ENCODE measurements around the gene ATF6B. TPM values are rescaled to one million over a fixed set of nuclear protein-coding genes. Genes with fewer than 3 reads are reported as not detected.
A peak's percentile ranks its signal among the peaks of the same experiment; 100 is the strongest.

The ATF6B gene
- total RNA-seq (2014; rRNA removed; shearing (Covaris generic)), result 21.7 and 24.9 TPM in 2 replicates
- polyA plus RNA-seq (2016; fragmentation: Nextera tagmentation; extraction: Ambion mirVana), result 25.9 and 26.1 TPM in 2 replicates
- long read RNA-seq, transcript ATF6B-216 (8 exons, 1,176 nt), result major isoform, 5 of 7 reads
- long read RNA-seq, partial matches to known transcripts, result 2 of 7 reads
- long read RNA-seq, other reads (novel, unspliced or antisense), result 0 of 7 reads

DNA sequence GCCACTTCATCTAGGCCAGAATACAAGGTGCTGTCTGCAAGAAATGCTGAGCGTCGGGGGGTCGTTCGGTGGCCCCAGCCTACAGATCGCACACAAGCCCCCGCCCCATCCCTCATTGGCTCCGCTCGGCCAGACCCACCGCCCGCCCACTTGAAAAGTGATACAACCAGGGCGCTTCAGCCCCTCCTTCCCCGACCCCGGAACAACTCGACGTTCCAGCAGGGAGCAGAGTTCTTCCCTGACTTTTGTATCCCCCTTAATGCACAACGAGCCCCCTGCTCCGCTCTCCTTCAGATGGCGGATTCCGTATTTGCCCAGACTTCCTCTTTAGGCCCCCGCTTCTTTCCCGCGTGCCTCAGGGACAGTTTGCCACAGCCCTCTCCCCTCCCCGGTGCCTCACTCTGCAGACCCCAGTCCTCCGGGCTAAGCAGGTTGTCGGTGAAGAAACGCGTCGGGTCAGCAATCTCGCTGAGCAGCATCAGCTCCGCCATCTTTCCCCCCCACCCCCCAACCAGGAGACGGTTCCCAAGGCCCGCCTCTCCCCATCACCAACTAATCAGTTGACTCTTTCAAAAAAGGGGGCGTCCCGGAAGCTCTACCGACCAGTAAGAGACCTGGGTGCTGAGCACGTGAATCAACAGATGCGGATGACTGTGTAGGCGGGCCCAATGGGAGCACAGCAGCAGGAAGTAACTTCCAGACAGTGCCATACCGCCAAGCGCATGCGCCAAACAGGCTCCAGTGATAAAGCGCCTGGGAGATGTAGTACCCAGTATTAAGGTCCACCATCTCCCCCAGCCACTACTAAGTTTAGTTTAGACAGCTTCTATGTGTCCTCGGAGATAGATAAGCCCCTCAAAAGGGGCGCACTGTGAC is at the start of gene ATF6B:
TSS of gene ATF6B (minus strand) at position 530 of the 876 bp plus-strand sequence. CDS start at position 491, 39 bp downstream.
- Mint-ChIP-seq H3K4me3 (peak within 1 kb of the TSS; percentile 100), H3K9me3 (no peaks in the 10 kb centered on the region), H3K27ac (peak within 1 kb of the TSS; percentile 99), H3K27me3 (ENCODE audit: insufficient read depth, low read depth, poor library complexity) (peaks cover 16% of the 10 kb centered on the region), H3K36me3 (ENCODE audit: low read depth) (peaks cover 26% of the 10 kb centered on the region), H3K4me1 (peaks cover 23% of the 10 kb centered on the region)
- Histone ChIP-seq H3K27me3 (ENCODE audit: insufficient read depth) (no peaks in the 10 kb centered on the region), H3K27ac (ENCODE audit: low read depth) (peak within 1 kb of the TSS; percentile 94), H4K20me1 (replicated peaks; ENCODE audit: insufficient read depth) (0 out of 2 replicates have a peak, but pooled peaks cover 5% of the 10 kb centered on the region), H3K4me2 (peak within 1 kb of the TSS; percentile 96), H3K4me3 (peak within 1 kb of the TSS; percentile 96), H2AFZ (peak within 1 kb of the TSS; percentile 54; the same call in 1 of the 2 replicates), H3K4me1 (ENCODE audit: insufficient read depth) (peaks cover 22% of the 10 kb centered on the region), H3K79me2 (replicated peaks; ENCODE audit: insufficient read depth) (peaks cover 20% of the 10 kb centered on the region), H3K9me2 (ENCODE audit: insufficient read depth) (no peaks in the 10 kb centered on the region), H3F3A (replicated peaks; ENCODE audit: low read depth) (peaks cover 10% of the 10 kb centered on the region; the same call in 1 of the 2 replicates), H3K36me3 (ENCODE audit: insufficient read depth) (0 out of 2 replicates have a peak, but pooled peaks cover 5% of the 10 kb centered on the region)
- peak; percentile 89 for ATAC-seq
- DNase-seq (ENCODE audit: low spot score), result peak; percentile 99
- TF ChIP-seq EZH2 (IDR thresholded peaks at IDR 0.05; ENCODE audit: low read depth, unreplicated experiment), result no peak
- TF ChIP-seq, protein P1, sequence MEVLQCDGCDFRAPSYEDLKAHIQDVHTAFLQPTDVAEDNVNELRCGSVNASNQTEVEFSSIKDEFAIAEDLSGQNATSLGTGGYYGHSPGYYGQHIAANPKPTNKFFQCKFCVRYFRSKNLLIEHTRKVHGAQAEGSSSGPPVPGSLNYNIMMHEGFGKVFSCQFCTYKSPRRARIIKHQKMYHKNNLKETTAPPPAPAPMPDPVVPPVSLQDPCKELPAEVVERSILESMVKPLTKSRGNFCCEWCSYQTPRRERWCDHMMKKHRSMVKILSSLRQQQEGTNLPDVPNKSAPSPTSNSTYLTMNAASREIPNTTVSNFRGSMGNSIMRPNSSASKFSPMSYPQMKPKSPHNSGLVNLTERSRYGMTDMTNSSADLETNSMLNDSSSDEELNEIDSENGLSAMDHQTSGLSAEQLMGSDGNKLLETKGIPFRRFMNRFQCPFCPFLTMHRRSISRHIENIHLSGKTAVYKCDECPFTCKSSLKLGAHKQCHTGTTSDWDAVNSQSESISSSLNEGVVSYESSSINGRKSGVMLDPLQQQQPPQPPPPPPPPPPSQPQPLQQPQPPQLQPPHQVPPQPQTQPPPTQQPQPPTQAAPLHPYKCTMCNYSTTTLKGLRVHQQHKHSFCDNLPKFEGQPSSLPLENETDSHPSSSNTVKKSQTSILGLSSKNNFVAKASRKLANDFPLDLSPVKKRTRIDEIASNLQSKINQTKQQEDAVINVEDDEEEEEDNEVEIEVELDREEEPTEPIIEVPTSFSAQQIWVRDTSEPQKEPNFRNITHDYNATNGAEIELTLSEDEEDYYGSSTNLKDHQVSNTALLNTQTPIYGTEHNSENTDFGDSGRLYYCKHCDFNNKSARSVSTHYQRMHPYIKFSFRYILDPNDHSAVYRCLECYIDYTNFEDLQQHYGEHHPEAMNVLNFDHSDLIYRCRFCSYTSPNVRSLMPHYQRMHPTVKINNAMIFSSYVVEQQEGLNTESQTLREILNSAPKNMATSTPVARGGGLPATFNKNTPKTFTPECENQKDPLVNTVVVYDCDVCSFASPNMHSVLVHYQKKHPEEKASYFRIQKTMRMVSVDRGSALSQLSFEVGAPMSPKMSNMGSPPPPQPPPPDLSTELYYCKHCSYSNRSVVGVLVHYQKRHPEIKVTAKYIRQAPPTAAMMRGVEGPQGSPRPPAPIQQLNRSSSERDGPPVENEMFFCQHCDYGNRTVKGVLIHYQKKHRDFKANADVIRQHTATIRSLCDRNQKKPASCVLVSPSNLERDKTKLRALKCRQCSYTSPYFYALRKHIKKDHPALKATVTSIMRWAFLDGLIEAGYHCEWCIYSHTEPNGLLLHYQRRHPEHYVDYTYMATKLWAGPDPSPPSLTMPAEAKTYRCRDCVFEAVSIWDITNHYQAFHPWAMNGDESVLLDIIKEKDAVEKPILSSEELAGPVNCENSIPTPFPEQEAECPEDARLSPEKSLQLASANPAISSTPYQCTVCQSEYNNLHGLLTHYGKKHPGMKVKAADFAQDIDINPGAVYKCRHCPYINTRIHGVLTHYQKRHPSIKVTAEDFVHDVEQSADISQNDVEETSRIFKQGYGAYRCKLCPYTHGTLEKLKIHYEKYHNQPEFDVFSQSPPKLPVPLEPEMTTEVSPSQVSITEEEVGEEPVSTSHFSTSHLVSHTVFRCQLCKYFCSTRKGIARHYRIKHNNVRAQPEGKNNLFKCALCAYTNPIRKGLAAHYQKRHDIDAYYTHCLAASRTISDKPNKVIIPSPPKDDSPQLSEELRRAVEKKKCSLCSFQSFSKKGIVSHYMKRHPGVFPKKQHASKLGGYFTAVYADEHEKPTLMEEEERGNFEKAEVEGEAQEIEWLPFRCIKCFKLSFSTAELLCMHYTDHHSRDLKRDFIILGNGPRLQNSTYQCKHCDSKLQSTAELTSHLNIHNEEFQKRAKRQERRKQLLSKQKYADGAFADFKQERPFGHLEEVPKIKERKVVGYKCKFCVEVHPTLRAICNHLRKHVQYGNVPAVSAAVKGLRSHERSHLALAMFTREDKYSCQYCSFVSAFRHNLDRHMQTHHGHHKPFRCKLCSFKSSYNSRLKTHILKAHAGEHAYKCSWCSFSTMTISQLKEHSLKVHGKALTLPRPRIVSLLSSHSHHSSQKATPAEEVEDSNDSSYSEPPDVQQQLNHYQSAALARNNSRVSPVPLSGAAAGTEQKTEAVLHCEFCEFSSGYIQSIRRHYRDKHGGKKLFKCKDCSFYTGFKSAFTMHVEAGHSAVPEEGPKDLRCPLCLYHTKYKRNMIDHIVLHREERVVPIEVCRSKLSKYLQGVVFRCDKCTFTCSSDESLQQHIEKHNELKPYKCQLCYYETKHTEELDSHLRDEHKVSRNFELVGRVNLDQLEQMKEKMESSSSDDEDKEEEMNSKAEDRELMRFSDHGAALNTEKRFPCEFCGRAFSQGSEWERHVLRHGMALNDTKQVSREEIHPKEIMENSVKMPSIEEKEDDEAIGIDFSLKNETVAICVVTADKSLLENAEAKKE (CRISPR knock-in tag; IDR thresholded peaks at IDR 0.05), result no peak
- no peak for TF ChIP-seq STAT1 (IDR thresholded peaks at IDR 0.05; ENCODE audit: unreplicated experiment)
- TF ChIP-seq ZNF331 (CRISPR knock-in tag; IDR thresholded peaks at IDR 0.05; ENCODE audit: low read depth), result no peak
- TF ChIP-seq, protein P2, sequence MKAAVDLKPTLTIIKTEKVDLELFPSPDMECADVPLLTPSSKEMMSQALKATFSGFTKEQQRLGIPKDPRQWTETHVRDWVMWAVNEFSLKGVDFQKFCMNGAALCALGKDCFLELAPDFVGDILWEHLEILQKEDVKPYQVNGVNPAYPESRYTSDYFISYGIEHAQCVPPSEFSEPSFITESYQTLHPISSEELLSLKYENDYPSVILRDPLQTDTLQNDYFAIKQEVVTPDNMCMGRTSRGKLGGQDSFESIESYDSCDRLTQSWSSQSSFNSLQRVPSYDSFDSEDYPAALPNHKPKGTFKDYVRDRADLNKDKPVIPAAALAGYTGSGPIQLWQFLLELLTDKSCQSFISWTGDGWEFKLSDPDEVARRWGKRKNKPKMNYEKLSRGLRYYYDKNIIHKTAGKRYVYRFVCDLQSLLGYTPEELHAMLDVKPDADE (IDR thresholded peaks at IDR 0.05), result peak; percentile 25
- peak; percentile 69 for TF ChIP-seq POLR2AphosphoS5 (IDR thresholded peaks at IDR 0.05; ENCODE audit: low read depth)
- no peak for TF ChIP-seq ZNF114 (CRISPR knock-in tag; IDR thresholded peaks at IDR 0.05)
- no peak for TF ChIP-seq NANOG (IDR thresholded peaks at IDR 0.05; ENCODE audit: borderline replicate concordance)
- TF ChIP-seq, protein P3, sequence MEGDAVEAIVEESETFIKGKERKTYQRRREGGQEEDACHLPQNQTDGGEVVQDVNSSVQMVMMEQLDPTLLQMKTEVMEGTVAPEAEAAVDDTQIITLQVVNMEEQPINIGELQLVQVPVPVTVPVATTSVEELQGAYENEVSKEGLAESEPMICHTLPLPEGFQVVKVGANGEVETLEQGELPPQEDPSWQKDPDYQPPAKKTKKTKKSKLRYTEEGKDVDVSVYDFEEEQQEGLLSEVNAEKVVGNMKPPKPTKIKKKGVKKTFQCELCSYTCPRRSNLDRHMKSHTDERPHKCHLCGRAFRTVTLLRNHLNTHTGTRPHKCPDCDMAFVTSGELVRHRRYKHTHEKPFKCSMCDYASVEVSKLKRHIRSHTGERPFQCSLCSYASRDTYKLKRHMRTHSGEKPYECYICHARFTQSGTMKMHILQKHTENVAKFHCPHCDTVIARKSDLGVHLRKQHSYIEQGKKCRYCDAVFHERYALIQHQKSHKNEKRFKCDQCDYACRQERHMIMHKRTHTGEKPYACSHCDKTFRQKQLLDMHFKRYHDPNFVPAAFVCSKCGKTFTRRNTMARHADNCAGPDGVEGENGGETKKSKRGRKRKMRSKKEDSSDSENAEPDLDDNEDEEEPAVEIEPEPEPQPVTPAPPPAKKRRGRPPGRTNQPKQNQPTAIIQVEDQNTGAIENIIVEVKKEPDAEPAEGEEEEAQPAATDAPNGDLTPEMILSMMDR (conservative IDR thresholded peaks at IDR 0.05; ENCODE audit: low read depth in 2 of 2), result no peak
- no peak for TF ChIP-seq JUNB (IDR thresholded peaks at IDR 0.05; ENCODE audit: unreplicated experiment)
- TF ChIP-seq, protein P4, sequence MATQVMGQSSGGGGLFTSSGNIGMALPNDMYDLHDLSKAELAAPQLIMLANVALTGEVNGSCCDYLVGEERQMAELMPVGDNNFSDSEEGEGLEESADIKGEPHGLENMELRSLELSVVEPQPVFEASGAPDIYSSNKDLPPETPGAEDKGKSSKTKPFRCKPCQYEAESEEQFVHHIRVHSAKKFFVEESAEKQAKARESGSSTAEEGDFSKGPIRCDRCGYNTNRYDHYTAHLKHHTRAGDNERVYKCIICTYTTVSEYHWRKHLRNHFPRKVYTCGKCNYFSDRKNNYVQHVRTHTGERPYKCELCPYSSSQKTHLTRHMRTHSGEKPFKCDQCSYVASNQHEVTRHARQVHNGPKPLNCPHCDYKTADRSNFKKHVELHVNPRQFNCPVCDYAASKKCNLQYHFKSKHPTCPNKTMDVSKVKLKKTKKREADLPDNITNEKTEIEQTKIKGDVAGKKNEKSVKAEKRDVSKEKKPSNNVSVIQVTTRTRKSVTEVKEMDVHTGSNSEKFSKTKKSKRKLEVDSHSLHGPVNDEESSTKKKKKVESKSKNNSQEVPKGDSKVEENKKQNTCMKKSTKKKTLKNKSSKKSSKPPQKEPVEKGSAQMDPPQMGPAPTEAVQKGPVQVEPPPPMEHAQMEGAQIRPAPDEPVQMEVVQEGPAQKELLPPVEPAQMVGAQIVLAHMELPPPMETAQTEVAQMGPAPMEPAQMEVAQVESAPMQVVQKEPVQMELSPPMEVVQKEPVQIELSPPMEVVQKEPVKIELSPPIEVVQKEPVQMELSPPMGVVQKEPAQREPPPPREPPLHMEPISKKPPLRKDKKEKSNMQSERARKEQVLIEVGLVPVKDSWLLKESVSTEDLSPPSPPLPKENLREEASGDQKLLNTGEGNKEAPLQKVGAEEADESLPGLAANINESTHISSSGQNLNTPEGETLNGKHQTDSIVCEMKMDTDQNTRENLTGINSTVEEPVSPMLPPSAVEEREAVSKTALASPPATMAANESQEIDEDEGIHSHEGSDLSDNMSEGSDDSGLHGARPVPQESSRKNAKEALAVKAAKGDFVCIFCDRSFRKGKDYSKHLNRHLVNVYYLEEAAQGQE (IDR thresholded peaks at IDR 0.05; ENCODE audit: unreplicated experiment), result no peak
- TF ChIP-seq CREB1 (CRISPR knock-in tag; IDR thresholded peaks at IDR 0.05; ENCODE audit: low read depth), result peak; percentile 75

Measured in GM23338 (cell line).